Peyer's patch (tissue), 4 donors: ENCODE results near the gene LGALS4.

Source experiments
- POLR2A ChIP-seq, 2 donors: fragments of 450-650 bp; IDR thresholded peaks; one replicate each; pipeline ENCODE4 v1.5.1; 2017; ENCODE audit warnings: antibody characterized with exemption in 2 of 2, mild to moderate bottlenecking in 2 of 2, moderate library complexity in 2 of 2
- TF ChIP-seq, protein P1 (sequence below), 6 experiments: fragments of 450-650 bp in 4 of 6; fragments of 200-600 bp in 2 of 6; sonication (generic) in 1 of 6; IDR thresholded peaks; one replicate each; pipeline ENCODE4 v1.5.1; 2017 to 2019; ENCODE audit warnings: antibody characterized with exemption in 6 of 6, mild to moderate bottlenecking in 3 of 6, moderate library complexity in 1 of 6

DNA sequence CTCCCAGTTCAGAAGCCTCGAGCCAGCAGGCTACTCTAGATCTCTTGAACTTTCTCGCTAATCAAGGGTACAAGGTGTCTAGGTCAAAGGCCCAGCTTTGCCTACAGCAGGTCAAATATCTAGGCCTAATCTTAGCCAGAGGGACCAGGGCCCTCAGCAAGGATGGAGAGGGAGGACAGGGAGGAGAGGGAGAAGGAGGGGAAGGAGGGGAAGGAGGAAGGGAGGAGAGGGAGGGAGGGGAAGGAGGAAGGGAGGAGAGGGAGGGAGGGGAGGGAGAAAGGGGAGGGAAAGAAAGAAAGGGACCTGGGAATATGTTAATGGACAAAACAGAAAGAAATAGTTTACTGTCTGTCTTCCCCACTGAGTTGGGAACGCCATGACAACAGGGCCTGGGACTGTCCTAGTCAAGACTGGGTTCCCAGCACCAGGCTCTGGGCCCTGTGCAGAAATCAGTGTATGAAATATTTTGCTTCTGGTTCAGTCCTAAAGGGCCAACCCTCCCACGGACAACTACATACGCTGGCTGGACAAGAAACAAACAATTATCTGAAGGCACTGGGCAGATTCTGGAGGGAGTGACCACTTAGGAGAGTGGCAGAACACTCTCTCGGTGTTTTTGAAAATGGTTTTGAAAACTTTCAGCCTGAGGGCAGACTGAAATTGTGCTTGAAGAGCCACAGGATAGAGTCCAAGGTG is 14.3 kb upstream of the LGALS4 start:
- TF ChIP-seq, protein P1, sequence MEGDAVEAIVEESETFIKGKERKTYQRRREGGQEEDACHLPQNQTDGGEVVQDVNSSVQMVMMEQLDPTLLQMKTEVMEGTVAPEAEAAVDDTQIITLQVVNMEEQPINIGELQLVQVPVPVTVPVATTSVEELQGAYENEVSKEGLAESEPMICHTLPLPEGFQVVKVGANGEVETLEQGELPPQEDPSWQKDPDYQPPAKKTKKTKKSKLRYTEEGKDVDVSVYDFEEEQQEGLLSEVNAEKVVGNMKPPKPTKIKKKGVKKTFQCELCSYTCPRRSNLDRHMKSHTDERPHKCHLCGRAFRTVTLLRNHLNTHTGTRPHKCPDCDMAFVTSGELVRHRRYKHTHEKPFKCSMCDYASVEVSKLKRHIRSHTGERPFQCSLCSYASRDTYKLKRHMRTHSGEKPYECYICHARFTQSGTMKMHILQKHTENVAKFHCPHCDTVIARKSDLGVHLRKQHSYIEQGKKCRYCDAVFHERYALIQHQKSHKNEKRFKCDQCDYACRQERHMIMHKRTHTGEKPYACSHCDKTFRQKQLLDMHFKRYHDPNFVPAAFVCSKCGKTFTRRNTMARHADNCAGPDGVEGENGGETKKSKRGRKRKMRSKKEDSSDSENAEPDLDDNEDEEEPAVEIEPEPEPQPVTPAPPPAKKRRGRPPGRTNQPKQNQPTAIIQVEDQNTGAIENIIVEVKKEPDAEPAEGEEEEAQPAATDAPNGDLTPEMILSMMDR (IDR thresholded peaks at IDR 0.05), result no peak
- TF ChIP-seq POLR2A (IDR thresholded peaks at IDR 0.05), result no peak
